GM18909 (cell line): ENCODE results near the gene UMAD1.

ENCODE experiments used
- ATAC-seq: cut with Tn5 transposase; IDR thresholded peaks from one replicate; pipeline ENCODE4 v1.9.1; 2021; ENCODE audit warnings: mild to moderate bottlenecking; ENCODE audit not compliant: unreplicated experiment, poor library complexity

UMAD1 gene

GRCh38 chr7:7640221-7641128 lies at the start of gene UMAD1:
Gene UMAD1 (plus strand): TSS chr7:7640752. CDS start chr7:7673372, 32,620 bp downstream.
- peak; percentile 99 for ATAC-seq

GRCh38 chr7:7595451-7595850 lies 45.1 kb upstream of the UMAD1 start:
- no peak for ATAC-seq

GRCh38 chr7:7596176-7596575 lies 44.4 kb upstream of the UMAD1 start:
- no peak for ATAC-seq

GRCh38 chr7:7607010-7607409 lies 33.5 kb upstream of the UMAD1 start:
- ATAC-seq: no peak

- ATAC-seq: no peak
Observed at GRCh38 chr7:7609330-7609729, 31.2 kb upstream of the UMAD1 start.

- no peak for ATAC-seq
Observed at GRCh38 chr7:7612519-7612918, 28.0 kb upstream of the UMAD1 start.

- ATAC-seq: no peak
Observed at GRCh38 chr7:7613210-7613609, 27.3 kb upstream of the UMAD1 start.

GRCh38 chr7:7614018-7614741 lies 26.4 kb upstream of the UMAD1 start:
- no peak for ATAC-seq

GRCh38 chr7:7617550-7617949 lies 23.0 kb upstream of the UMAD1 start:
- no peak for ATAC-seq

- no peak for ATAC-seq
Observed at GRCh38 chr7:7618410-7618809, 22.1 kb upstream of the UMAD1 start.

- no peak for ATAC-seq
Observed at GRCh38 chr7:7620236-7620635, 20.3 kb upstream of the UMAD1 start.

- ATAC-seq: no peak
Observed at GRCh38 chr7:7620644-7621210, 19.8 kb upstream of the UMAD1 start.

- ATAC-seq: no peak
Observed at GRCh38 chr7:7628476-7628875, 12.1 kb upstream of the UMAD1 start.

GRCh38 chr7:7630626-7631329 lies 9.8 kb upstream of the UMAD1 start:
- ATAC-seq: no peak

GRCh38 chr7:7639421-7639820 lies 1.1 kb upstream of the UMAD1 start:
- no peak for ATAC-seq

GRCh38 chr7:7639847-7640220 lies 718 bp upstream of the UMAD1 start:
- ATAC-seq: no peak

GRCh38 chr7:7641129-7641663 lies 644 bp downstream of the UMAD1 start:
- peak; percentile 19 for ATAC-seq

- ATAC-seq: no peak
Observed at GRCh38 chr7:7642081-7642480, 1.5 kb downstream of the UMAD1 start.

GRCh38 chr7:7647495-7648036 lies 7.0 kb downstream of the UMAD1 start:
- no peak for ATAC-seq

GRCh38 chr7:7650682-7651206 lies 10.2 kb downstream of the UMAD1 start:
- ATAC-seq: no peak
